WTC11 (cell line): ENCODE data around the gene RNF10.

Experiments
- CDX4 ChIP-seq: fragments of 250-450 bp; sonication (Bioruptor Pico); IDR thresholded peaks from 2 replicates; pipeline ENCODE4 v1.9.0; 2021; ENCODE audit warnings: moderate library complexity, mild to moderate bottlenecking, inconsistent platforms, borderline replicate concordance
- CTCF ChIP-seq: fragments of 200-600 bp; IDR thresholded peaks from 2 replicates; pipeline ENCODE4 v1.8.0; 2022; ENCODE audit warnings: antibody characterized with exemption
- STAT6 ChIP-seq: sonication (generic); formaldehyde crosslinking; conservative IDR thresholded peaks from 2 replicates; pipeline ENCODE4 v1.8.1; 2023; ENCODE audit warnings: mild to moderate bottlenecking, low read depth, missing genetic modification reagents, moderate library complexity
- ZMAT4 ChIP-seq: fragments of 250-450 bp; sonication (Bioruptor Pico); IDR thresholded peaks from 2 replicates; pipeline ENCODE4 v1.9.0; 2021; ENCODE audit warnings: mild to moderate bottlenecking
- ZNF121 ChIP-seq: sonication (generic); formaldehyde crosslinking; IDR thresholded peaks from 2 replicates; pipeline ENCODE4 v1.8.0; 2023; ENCODE audit warnings: missing genetic modification reagents

- no peak for TF ChIP-seq CTCF
- no peak for TF ChIP-seq CDX4 (CRISPR knock-in tag)
- TF ChIP-seq ZMAT4 (CRISPR knock-in tag): no peak
- no peak for TF ChIP-seq ZNF121 (CRISPR knock-in tag)
- TF ChIP-seq STAT6 (CRISPR knock-in tag): no peak
Observed at GRCh38 chr12:120557589-120557988, 23.4 kb downstream of the RNF10 start.
